Ovary (tissue), 3 donors: Measurements from ENCODE around the gene C3orf49.

Experiments
- EP300 ChIP-seq: sonication (generic); formaldehyde crosslinking; IDR thresholded peaks from one replicate; pipeline ENCODE4 v1.6.1; 2017; ENCODE audit warnings: antibody characterized with exemption
- TF ChIP-seq, protein P1 (sequence below), 3 donors: fragments of 450-650 bp in 2 of 3; fragments of 200-600 bp in 1 of 3; IDR thresholded peaks; one replicate each; pipeline versions ENCODE4 v1.5.1 to v1.8.0; 2016 to 2022; ENCODE audit warnings: antibody characterized with exemption in 3 of 3, mild to moderate bottlenecking in 1 of 3
- donor health status: DM: no; HTN: no; CAD: no.

- TF ChIP-seq, protein P1, sequence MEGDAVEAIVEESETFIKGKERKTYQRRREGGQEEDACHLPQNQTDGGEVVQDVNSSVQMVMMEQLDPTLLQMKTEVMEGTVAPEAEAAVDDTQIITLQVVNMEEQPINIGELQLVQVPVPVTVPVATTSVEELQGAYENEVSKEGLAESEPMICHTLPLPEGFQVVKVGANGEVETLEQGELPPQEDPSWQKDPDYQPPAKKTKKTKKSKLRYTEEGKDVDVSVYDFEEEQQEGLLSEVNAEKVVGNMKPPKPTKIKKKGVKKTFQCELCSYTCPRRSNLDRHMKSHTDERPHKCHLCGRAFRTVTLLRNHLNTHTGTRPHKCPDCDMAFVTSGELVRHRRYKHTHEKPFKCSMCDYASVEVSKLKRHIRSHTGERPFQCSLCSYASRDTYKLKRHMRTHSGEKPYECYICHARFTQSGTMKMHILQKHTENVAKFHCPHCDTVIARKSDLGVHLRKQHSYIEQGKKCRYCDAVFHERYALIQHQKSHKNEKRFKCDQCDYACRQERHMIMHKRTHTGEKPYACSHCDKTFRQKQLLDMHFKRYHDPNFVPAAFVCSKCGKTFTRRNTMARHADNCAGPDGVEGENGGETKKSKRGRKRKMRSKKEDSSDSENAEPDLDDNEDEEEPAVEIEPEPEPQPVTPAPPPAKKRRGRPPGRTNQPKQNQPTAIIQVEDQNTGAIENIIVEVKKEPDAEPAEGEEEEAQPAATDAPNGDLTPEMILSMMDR (IDR thresholded peaks at IDR 0.05): no peak
- no peak for TF ChIP-seq EP300
Observed at GRCh38 chr3:63809607-63810006, 9.5 kb upstream of the C3orf49 start.
